Skin of body (tissue), 2 donors: Measurements from ENCODE around the gene COL1A1. TPM values are rescaled to one million over a fixed set of nuclear protein-coding genes. Genes with fewer than 3 reads are reported as not detected.
A peak's percentile ranks its signal among the peaks of the same experiment; 100 is the strongest.

Experiments used
- DNase-seq: peaks from one replicate; lab custom pipeline; 2025; lab: John Stamatoyannopoulos, UW
- total RNA-seq: library from RNA; depleted of rRNA; stranded (reverse); fragments of >200 nt; gene quantifications from one replicate; pipeline ENCODE4 v1.2.3, GENCODE V29; 2014

The COL1A1 gene
- total RNA-seq, 1 donor from 2014 or later, result 5,022 TPM

GRCh38 chr17:50157891-50158290, 43.5 kb downstream of the COL1A1 start:
- no peak for DNase-seq

GRCh38 chr17:50155115-50155819, 46.2 kb downstream of the COL1A1 start:
- peak; percentile 53 for DNase-seq

- DNase-seq, result no peak
Observed at GRCh38 chr17:50154604-50155003, 46.8 kb downstream of the COL1A1 start.

- DNase-seq, result no peak
Observed at GRCh38 chr17:50153650-50154575, 47.5 kb downstream of the COL1A1 start.

- DNase-seq, result no peak
Observed at GRCh38 chr17:50152736-50153135, 48.7 kb downstream of the COL1A1 start.

- peak; percentile 86 for DNase-seq
Observed at GRCh38 chr17:50151937-50152547, 49.4 kb downstream of the COL1A1 start.

GRCh38 chr17:50151041-50151936, 50.1 kb downstream of the COL1A1 start:
- DNase-seq, result peak; percentile 89

GRCh38 chr17:50150354-50151040, 50.9 kb downstream of the COL1A1 start, which contains the start of gene PPP1R9B:
PPP1R9B (minus strand) TSS chr17:50150677; CDS start chr17:50150513, 164 bp downstream.
- DNase-seq, result no peak

- no peak for DNase-seq
Observed at GRCh38 chr17:50149417-50150353, 51.7 kb downstream of the COL1A1 start.

GRCh38 chr17:50149091-50149416, 52.4 kb downstream of the COL1A1 start:
- DNase-seq, result no peak

GRCh38 chr17:50148226-50149090, 53.0 kb downstream of the COL1A1 start:
- peak; percentile 46 for DNase-seq

GRCh38 chr17:50147841-50148225, 53.6 kb downstream of the COL1A1 start:
- no peak for DNase-seq

GRCh38 chr17:50146927-50147665, 54.3 kb downstream of the COL1A1 start:
- no peak for DNase-seq

GRCh38 chr17:50146230-50146926, 55.1 kb downstream of the COL1A1 start:
- no peak for DNase-seq

- DNase-seq, result no peak
Observed at GRCh38 chr17:50145532-50146229, 55.8 kb downstream of the COL1A1 start.

GRCh38 chr17:50144845-50145531, 56.4 kb downstream of the COL1A1 start:
- DNase-seq, result no peak
